A549 (cell line): ENCODE measurements around the gene SLC6A2. TPM values are rescaled to one million over a fixed set of nuclear protein-coding genes. Genes with fewer than 3 reads are reported as not detected.
A peak's percentile ranks its signal among the peaks of the same experiment; 100 is the strongest.

Experiments used
- ATAC-seq, 2 experiments: fragments of 200-7000 bp in 1 of 2; fragments of >200 bp in 1 of 2; cut with Nextera tagmentation in 1 of 2; cut with Tn5 transposase in 1 of 2; 3 replicates each; pipeline versions ENCODE4 v1.8.0 to v1.9.1; 2018 to 2020; ENCODE audit warnings: mild to moderate bottlenecking in 1 of 2, moderate library complexity in 1 of 2
- CTCF ChIA-PET: fragments of 300-600 bp; sonication (Branson Sonifier 250); formaldehyde crosslinking; extraction: SDS; loops from one replicate; lab custom pipeline; 2021; ENCODE audit warnings: antibody characterized with exemption, inconsistent platforms; lab: Yijun Ruan, JAX
- POLR2A ChIA-PET: fragments of 350-600 bp; formaldehyde crosslinking; extraction: SDS; loops from one replicate; lab custom pipeline; 2021; ENCODE audit warnings: antibody characterized with exemption, inconsistent platforms; lab: Yijun Ruan, JAX
- DNase-seq, 2 experiments: peaks; one replicate each; pipeline versions ENCODE4 v3.0.0 to v3.0.0-alpha.2; 2011 to 2016; ENCODE audit warnings: low read depth in 1 of 2, low spot score in 1 of 2
- FAIRE-seq: peaks from 2 replicates; lab custom pipeline; 2011; peaks lifted over from hg19 to GRCh38; lab: Jason Lieb, UNC
- H3K27ac ChIP-seq, 2 experiments: fragments of >200 bp; sonication (Bioruptor Twin); formaldehyde crosslinking; 3 replicates each; pipeline ENCODE4 v1.5.1; 2016 to 2017
- H3K4me1 ChIP-seq: fragments of >200 bp; sonication (Bioruptor Twin); formaldehyde crosslinking; 3 replicates; pipeline ENCODE4 v1.6.1; 2016
- H3K4me2 ChIP-seq: fragments of >200 bp; sonication (Bioruptor Twin); formaldehyde crosslinking; 3 replicates; pipeline ENCODE4 v1.6.1; 2016
- H3K4me3 ChIP-seq: fragments of >200 bp; sonication (Bioruptor Twin); formaldehyde crosslinking; 3 replicates; pipeline ENCODE4 v1.5.1; 2016
- H3K9me3 ChIP-seq: fragments of >200 bp; sonication (Bioruptor Twin); formaldehyde crosslinking; 3 replicates; pipeline ENCODE4 v1.6.1; 2016
- CBX2 ChIP-seq: fragments of 200-600 bp; sonication (generic); IDR thresholded peaks from 2 replicates; pipeline ENCODE4 v1.6.1; 2016; ENCODE audit warnings: low read depth, mild to moderate bottlenecking, borderline replicate concordance
- CBX8 ChIP-seq: fragments of 200-600 bp; sonication (generic); IDR thresholded peaks from 2 replicates; pipeline ENCODE4 v1.6.1; 2016
- GATA3 ChIP-seq: IDR thresholded peaks from 2 replicates; pipeline ENCODE4 v1.6.1; 2012; ENCODE audit warnings: borderline replicate concordance
- HDAC2 ChIP-seq: fragments of 200-600 bp; sonication (generic); IDR thresholded peaks from 2 replicates; pipeline ENCODE4 v1.6.1; 2016
- HEYL ChIP-seq: fragments of 250-450 bp; sonication (Bioruptor Pico); IDR thresholded peaks from 2 replicates; pipeline ENCODE4 v1.8.0; 2021; ENCODE audit warnings: mild to moderate bottlenecking, moderate library complexity
- HOXB13 ChIP-seq: fragments of 250-450 bp; sonication (Bioruptor Pico); IDR thresholded peaks from 2 replicates; pipeline ENCODE4 v1.5.0; 2020; ENCODE audit warnings: low read depth, mild to moderate bottlenecking, moderate library complexity
- PHF8 ChIP-seq: fragments of 200-600 bp; sonication (generic); IDR thresholded peaks from 2 replicates; pipeline ENCODE4 v1.6.1; 2016; ENCODE audit warnings: low read depth, mild to moderate bottlenecking, antibody characterized with exemption, moderate library complexity, borderline replicate concordance
- POLR2A ChIP-seq: IDR thresholded peaks from 2 replicates; pipeline ENCODE4 v1.6.1; 2012; ENCODE audit warnings: mild to moderate bottlenecking, low read length
- RAD21 ChIP-seq, 2 experiments: fragments of >200 bp in 1 of 2; sonication (Bioruptor Twin) in 1 of 2; formaldehyde crosslinking in 1 of 2; IDR thresholded peaks in 1 of 2; conservative IDR thresholded peaks in 1 of 2; 2 replicates in 1 of 2; 3 replicates in 1 of 2; pipeline ENCODE4 v1.6.1; 2012 to 2018; ENCODE audit warnings: inconsistent platforms in 1 of 2
- WGBS: methylation state at CpG from one replicate; pipeline ENCODE4 v1.1.6; 2017; ENCODE audit errors: missing lambda C conversion rate; 5-methylcytosine and 5-hydroxymethylcytosine counted together
- polyA plus RNA-seq, 4 experiments: library from polyadenylated mRNA; depleted of rRNA in 3 of 4; stranded (reverse); fragments of >200 nt; fragmentation: RNase III in 1 of 4; extraction: RNeasy Plus Mini Kit Qiagen cat#74134 plus additional on column Dnase treatment in 1 of 4; gene quantifications; 2 replicates in 3 of 4; 3 replicates in 1 of 4; pipeline ENCODE4 v1.2.3, GENCODE V29; 2011 to 2017
- TF ChIP-seq, protein P1 (sequence below): IDR thresholded peaks from 2 replicates; pipeline ENCODE4 v1.6.1; 2012
- TF ChIP-seq, protein P2 (sequence below): fragments of 250-450 bp; sonication (Bioruptor Pico); IDR thresholded peaks from 2 replicates; pipeline ENCODE4 v1.5.0; 2020; ENCODE audit warnings: low read depth, mild to moderate bottlenecking, moderate library complexity

SLC6A2 gene
- polyA plus RNA-seq, 2 of the 4 experiments (the other 2 are of a cell fraction) = not detected

DNA sequence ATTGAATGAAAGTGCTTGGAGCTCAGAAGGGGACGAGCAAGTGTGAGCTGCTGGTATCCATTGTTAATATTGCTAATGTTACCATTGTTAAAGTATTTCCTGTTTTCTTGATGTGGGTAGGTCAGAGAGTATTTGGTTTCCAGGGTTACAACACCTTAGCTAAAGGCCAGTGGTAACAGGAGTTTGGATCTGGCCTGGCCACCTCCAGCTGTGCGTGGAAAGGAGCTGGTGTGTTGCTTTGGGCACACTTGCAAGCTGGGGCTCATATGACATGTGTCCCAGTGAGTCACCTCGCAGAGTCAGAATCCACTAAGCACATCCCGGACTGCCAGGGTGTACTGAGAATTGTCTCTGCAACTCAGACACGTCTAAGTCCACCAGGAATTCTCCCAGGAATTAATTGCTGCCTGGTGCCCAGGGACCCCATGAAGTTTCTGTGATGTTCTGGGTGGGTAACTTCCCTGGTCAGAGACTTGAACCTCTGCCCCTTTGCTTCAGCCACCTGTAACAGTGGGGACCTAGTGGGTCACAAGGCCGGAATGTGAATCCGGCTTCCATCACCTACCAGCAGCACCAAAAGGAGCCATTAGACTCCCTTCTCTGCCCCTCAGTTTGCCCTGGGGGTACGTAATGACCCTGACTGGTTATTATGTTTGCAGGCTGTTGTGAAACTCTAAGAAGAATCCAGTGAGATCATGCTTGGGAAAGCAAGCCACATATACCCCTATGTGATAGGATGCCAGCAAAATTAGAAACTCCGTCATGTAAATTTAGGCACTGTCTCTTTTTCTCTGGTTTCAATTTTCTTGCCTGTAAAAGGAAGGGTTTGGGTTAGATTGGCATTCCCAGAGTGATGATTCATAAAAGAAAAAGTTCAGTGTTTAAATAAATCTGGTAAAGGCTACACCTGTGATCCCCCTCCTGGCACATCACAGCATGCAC, 12.8 kb downstream of the SLC6A2 start:
- peak; percentile 35 to 56; a peak in 3 of 6 replicates for ATAC-seq
- TF ChIP-seq RAD21 (conservative IDR thresholded peaks at IDR 0.05 in 1 of 2, IDR thresholded peaks at IDR 0.05 in 1 of 2) = no peak
- TF ChIP-seq, protein P1, sequence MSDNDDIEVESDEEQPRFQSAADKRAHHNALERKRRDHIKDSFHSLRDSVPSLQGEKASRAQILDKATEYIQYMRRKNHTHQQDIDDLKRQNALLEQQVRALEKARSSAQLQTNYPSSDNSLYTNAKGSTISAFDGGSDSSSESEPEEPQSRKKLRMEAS = no peak
- Histone ChIP-seq H3K4me1 (peaks cover 6% of the 10 kb centered on the region; the same call in 2 of the 3 replicates), H3K27ac (no peak overlapping the region), H3K4me2 (peak overlapping the region; percentile 23; the same call in 2 of the 3 replicates), H3K4me3 (no peak overlapping the region), H3K9me3 (no peaks in the 10 kb centered on the region)
- 47% methylated on average over 7 of the region's 9 CpGs for whole genome bisulfite sequencing
- ChIA-PET CTCF (interaction anchor here (1.5 to 2.6 kb wide), 3 partner anchors 9 to 204 kb away, joined by 4 to 9 read pairs (median 5); no protein-coding TSS in a partner anchor), POLR2A (no interaction called here)
- peak in 1 of 2 experiments; percentile 24 for DNase-seq
- no peak for FAIRE-seq

DNA sequence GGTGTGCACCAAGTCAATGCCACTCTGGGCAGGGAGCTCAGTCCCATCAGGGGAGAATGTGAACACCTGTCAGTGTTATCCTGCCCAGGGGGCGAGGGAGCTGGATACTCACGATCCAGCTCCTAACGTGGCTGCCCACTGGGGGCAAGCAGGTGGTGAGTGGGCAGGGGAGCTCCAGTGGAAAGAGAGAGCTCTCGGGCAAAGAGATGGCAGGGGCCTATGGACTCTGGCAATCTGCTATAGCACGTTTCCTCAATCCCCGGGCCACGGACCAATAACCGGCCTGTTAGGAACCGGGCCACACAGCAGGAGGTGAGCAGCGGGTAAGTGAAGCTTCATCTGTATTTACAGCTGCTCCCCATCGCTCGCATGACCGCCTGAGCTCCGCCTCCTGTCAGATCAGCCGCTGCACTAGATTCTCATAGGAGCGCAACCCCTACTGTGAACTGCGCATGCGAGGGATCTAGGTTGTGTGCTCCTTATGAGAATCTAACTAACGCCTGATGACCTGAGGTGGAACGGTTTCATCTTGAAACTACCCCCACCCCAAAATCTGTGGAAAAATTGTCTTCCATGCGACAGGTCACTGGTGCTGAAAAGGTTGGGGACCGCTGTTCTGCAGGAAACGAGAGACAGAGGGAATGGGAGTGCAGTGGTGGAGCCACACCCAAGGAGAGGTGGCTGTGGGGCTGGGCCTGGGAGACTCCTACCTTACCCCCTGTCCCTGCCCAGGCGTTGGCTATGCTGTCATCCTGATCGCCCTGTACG, 15.6 kb downstream of the SLC6A2 start:
- 75% methylated on average over 26 of the region's 26 CpGs for WGBS
- POLR2A ChIA-PET = no interaction called here
- no peak overlapping the region for H3K4me2 ChIP-seq
- no peak overlapping the region for H3K4me3 ChIP-seq
- CTCF ChIA-PET = interaction anchor here (1.0 to 2.4 kb wide), 4 partner anchors 8 to 206 kb away, joined by 3 to 11 read pairs (median 4); no protein-coding TSS in a partner anchor
- DNase-seq (no peak), ATAC-seq (no peak), FAIRE-seq (no peak)
- H3K27ac ChIP-seq = no peak overlapping the region
- no peaks in the 10 kb centered on the region for H3K9me3 ChIP-seq
- H3K4me1 ChIP-seq = peaks cover 6% of the 10 kb centered on the region; the same call in 2 of the 3 replicates
- TF ChIP-seq, protein P2, sequence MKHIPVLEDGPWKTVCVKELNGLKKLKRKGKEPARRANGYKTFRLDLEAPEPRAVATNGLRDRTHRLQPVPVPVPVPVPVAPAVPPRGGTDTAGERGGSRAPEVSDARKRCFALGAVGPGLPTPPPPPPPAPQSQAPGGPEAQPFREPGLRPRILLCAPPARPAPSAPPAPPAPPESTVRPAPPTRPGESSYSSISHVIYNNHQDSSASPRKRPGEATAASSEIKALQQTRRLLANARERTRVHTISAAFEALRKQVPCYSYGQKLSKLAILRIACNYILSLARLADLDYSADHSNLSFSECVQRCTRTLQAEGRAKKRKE (CRISPR knock-in tag) = no peak
- no peak for TF ChIP-seq POLR2A
- no peak for TF ChIP-seq HEYL
- no peak for TF ChIP-seq CBX8
- TF ChIP-seq CBX2 = no peak
- TF ChIP-seq HOXB13 (CRISPR knock-in tag) = no peak
- TF ChIP-seq HDAC2 = no peak

DNA sequence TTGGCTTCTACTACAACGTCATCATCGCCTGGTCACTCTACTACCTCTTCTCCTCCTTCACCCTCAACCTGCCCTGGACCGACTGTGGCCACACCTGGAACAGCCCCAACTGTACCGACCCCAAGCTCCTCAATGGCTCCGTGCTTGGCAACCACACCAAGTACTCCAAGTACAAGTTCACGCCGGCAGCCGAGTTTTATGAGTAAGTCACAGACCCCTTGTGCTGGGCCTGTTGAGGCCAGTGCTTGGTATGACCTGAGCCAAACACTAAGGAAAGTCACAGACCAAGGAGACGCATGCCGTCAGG, 16.1 kb downstream of the SLC6A2 start:
- H3K9me3 ChIP-seq = no peaks in the 10 kb centered on the region
- 85% methylated on average over 10 of the region's 10 CpGs for WGBS
- no peak overlapping the region for H3K4me3 ChIP-seq
- H3K4me1 ChIP-seq = peaks cover 6% of the 10 kb centered on the region; the same call in 2 of the 3 replicates
- TF ChIP-seq GATA3 = no peak
- CTCF ChIA-PET = interaction anchor here (1.0 to 2.4 kb wide), 3 partner anchors 8 to 207 kb away, joined by 4 to 11 read pairs (median 5); no protein-coding TSS in a partner anchor
- H3K4me2 ChIP-seq = no peak overlapping the region
- DNase-seq (no peak), FAIRE-seq (no peak), ATAC-seq (no peak)
- POLR2A ChIA-PET = no interaction called here
- no peak overlapping the region for H3K27ac ChIP-seq

DNA sequence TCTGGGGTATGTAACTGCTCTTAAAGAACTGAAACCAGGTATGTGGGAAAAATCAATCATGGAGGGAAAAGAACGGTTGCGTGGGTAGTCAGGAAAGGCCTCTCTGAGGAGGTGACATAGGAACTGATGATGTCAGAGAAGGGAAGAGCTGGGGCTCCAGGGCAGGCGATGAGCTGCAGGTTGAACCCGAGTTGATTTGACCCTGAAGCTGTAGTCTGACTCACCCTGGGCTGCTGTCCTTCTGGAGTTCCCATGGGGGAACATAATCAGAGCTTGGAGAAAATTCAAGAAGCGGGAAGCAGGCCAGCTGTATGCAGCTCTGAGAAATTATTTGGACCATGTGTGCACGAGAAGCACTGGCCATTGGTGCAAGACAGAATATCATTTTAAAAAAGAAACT, 16.7 kb downstream of the SLC6A2 start:
- FAIRE-seq = no peak
- H3K27ac ChIP-seq = no peak overlapping the region
- WGBS = 54% methylated on average over 6 of the region's 6 CpGs
- no peak for ATAC-seq
- TF ChIP-seq PHF8 = no peak
- DNase-seq = no peak
- no peak overlapping the region for H3K4me2 ChIP-seq
- ChIA-PET CTCF (interaction anchor here (0.9 to 2.4 kb wide), 4 partner anchors 11 to 207 kb away, joined by 3 to 11 read pairs (median 4); no protein-coding TSS in a partner anchor), POLR2A (no interaction called here)
- no peak overlapping the region for H3K4me3 ChIP-seq
- peaks cover 6% of the 10 kb centered on the region; the same call in 2 of the 3 replicates for H3K4me1 ChIP-seq
- H3K9me3 ChIP-seq = no peaks in the 10 kb centered on the region
